Fibroblast of lung (primary cell): ENCODE data around the gene RHOB.

ENCODE experiments used
- CTCF ChIP-seq, 2 donors: IDR thresholded peaks in 1 of 2; conservative IDR thresholded peaks in 1 of 2; 1 replicate in 1 of 2; 2 replicates in 1 of 2; pipeline ENCODE4 v1.5.1; 2011 to 2012; ENCODE audit warnings: low read length in 2 of 2, control low read depth in 1 of 2, inconsistent platforms in 1 of 2, low read depth in 1 of 2, mild to moderate bottlenecking in 1 of 2
- EZH2 ChIP-seq: IDR thresholded peaks from 2 replicates; pipeline ENCODE4 v1.5.1; 2012; ENCODE audit warnings: low read length, control low read depth, mild to moderate bottlenecking; ENCODE audit errors: missing control alignments

DNA sequence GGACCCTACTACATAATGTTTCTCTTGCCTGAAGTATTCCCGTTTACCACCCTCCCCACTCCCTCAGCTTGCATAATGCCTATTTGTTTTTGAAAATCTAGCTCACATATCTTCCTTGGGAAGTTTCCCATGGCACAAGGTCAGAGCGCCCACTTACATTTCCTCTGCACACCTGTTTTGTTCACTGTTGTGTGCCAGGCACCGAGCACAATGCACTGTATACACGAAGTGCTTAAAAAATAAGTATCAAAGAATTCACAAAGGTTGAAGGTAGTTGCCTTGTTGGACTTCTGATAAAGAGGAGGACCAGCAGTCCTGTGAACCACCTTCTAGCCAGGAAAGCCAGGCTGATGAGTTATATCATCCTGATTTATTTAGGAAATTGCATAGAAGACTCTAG lies 16.8 kb upstream of the RHOB start:
- TF ChIP-seq CTCF (conservative IDR thresholded peaks at IDR 0.05 in 1 of 2, IDR thresholded peaks at IDR 0.05 in 1 of 2; ENCODE audit: low read depth in 1 of 2, low read length in 2 of 2) (no peak), EZH2 (no peak)
